ENCODE measurements around the gene PPM1M. TPM values are rescaled to one million over a fixed set of nuclear protein-coding genes. Genes with fewer than 3 reads are reported as not detected.

The PPM1M gene
- total and polyA plus RNA-seq, 10 of the 15 experiments (the other 5 are each of a cell fraction or from before 2014, with no cell fraction given): 7.3 to 24.8 (median 15.8) TPM

- TF ChIP-seq ATF2 (IDR thresholded peaks at IDR 0.05; ENCODE audit: low read length) (no peak), GATAD2B (conservative IDR thresholded peaks at IDR 0.05; ENCODE audit: low read depth) (0 out of 2 replicates have a peak, but pooled peaks have one; percentile 17), NFXL1 (IDR thresholded peaks at IDR 0.05; ENCODE audit: borderline replicate concordance) (no peak), E2F8 (IDR thresholded peaks at IDR 0.05; ENCODE audit: low read depth, partially characterized antibody) (no peak), HDGF (IDR thresholded peaks at IDR 0.05) (peak; percentile 13; the same call in 1 of the 2 replicates), SUPT20H (IDR thresholded peaks at IDR 0.05; ENCODE audit: borderline replicate concordance, control insufficient read depth, low read depth, low read length) (no peak), ZBTB40 (IDR thresholded peaks at IDR 0.05; ENCODE audit: borderline replicate concordance) (no peak), TBL1XR1 (IDR thresholded peaks at IDR 0.05; ENCODE audit: low read depth, low read length) (no peak), CUX1 (IDR thresholded peaks at IDR 0.05; ENCODE audit: insufficient replicate concordance, low read depth, low read length) (no peak), SMC3 (IDR thresholded peaks at IDR 0.05; ENCODE audit: borderline replicate concordance, low read length) (peak; percentile 97), BMI1 (IDR thresholded peaks at IDR 0.05; ENCODE audit: borderline replicate concordance) (no peak)
Observed at GRCh38 chr3:52291508-52292181, 46.1 kb downstream of the PPM1M start (continued).
